Endothelial cell (in vitro differentiated cells): ENCODE results near the gene MTCL1. TPM values are rescaled to one million over a fixed set of nuclear protein-coding genes. Genes with fewer than 3 reads are reported as not detected.

Experiments used
- DNase-seq: peaks from one replicate; pipeline ENCODE4 v3.0.0; 2021; ENCODE audit warnings: low spot score
- H3K27ac Mint-ChIP-seq: one replicate; pipeline ENCODE4 v1.8.0; 2021; ENCODE audit warnings: mixed read lengths, inconsistent platforms; ENCODE audit not compliant: unreplicated experiment
- H3K27me3 Mint-ChIP-seq: one replicate; pipeline ENCODE4 v1.8.0; 2021; ENCODE audit warnings: mild to moderate bottlenecking, moderate library complexity, mixed read lengths, inconsistent platforms; ENCODE audit not compliant: unreplicated experiment
- H3K36me3 Mint-ChIP-seq: one replicate; pipeline ENCODE4 v1.8.0; 2021; ENCODE audit warnings: mild to moderate bottlenecking, low read depth, mixed read lengths, inconsistent platforms; ENCODE audit not compliant: unreplicated experiment
- H3K4me1 Mint-ChIP-seq: one replicate; pipeline ENCODE4 v1.8.0; 2021; ENCODE audit warnings: mild to moderate bottlenecking, mixed read lengths, inconsistent platforms; ENCODE audit not compliant: unreplicated experiment
- H3K4me3 Mint-ChIP-seq: one replicate; pipeline ENCODE4 v1.8.0; 2021; ENCODE audit warnings: mild to moderate bottlenecking, mixed read lengths, inconsistent platforms; ENCODE audit not compliant: unreplicated experiment
- H3K9me3 Mint-ChIP-seq: one replicate; pipeline ENCODE4 v1.8.0; 2021; ENCODE audit warnings: mixed read lengths, inconsistent platforms; ENCODE audit not compliant: unreplicated experiment
- CTCF ChIP-seq: fragments of 200-600 bp; sonication (generic); IDR thresholded peaks from one replicate; pipeline ENCODE4 v1.5.0; 2021; ENCODE audit warnings: antibody characterized with exemption; ENCODE audit not compliant: unreplicated experiment
- total RNA-seq: library from RNA; stranded (reverse); fragmentation: NEBNext Ultra II Directional; extraction: Animal tissue kit (Norgen Biotek cat#: 25700); gene quantifications from one replicate; pipeline ENCODE4 v1.2.1, GENCODE V29; 2021; ENCODE audit not compliant: unreplicated experiment

MTCL1 gene
- total RNA-seq, 1 donor from 2014 or later: 3.8 TPM

GRCh38 chr18:8675057-8675456 is 30.3 kb upstream of the MTCL1 start:
- TF ChIP-seq CTCF: no peak
- H3K4me3 Mint-ChIP-seq: no peak overlapping the region
- no peak for DNase-seq
- H3K4me1 Mint-ChIP-seq: no peaks in the 10 kb centered on the region
- H3K27ac Mint-ChIP-seq: no peak overlapping the region
- no peaks in the 10 kb centered on the region for H3K27me3 Mint-ChIP-seq
- no peaks in the 10 kb centered on the region for H3K9me3 Mint-ChIP-seq
- H3K36me3 Mint-ChIP-seq: no peaks in the 10 kb centered on the region

- H3K9me3 Mint-ChIP-seq: no peaks in the 10 kb centered on the region
- H3K27me3 Mint-ChIP-seq: no peaks in the 10 kb centered on the region
- no peak for TF ChIP-seq CTCF
- no peak for DNase-seq
- no peak overlapping the region for H3K27ac Mint-ChIP-seq
- no peaks in the 10 kb centered on the region for H3K36me3 Mint-ChIP-seq
- H3K4me1 Mint-ChIP-seq: no peaks in the 10 kb centered on the region
- H3K4me3 Mint-ChIP-seq: no peak overlapping the region
Observed at GRCh38 chr18:8681196-8681595, 24.2 kb upstream of the MTCL1 start.

DNA sequence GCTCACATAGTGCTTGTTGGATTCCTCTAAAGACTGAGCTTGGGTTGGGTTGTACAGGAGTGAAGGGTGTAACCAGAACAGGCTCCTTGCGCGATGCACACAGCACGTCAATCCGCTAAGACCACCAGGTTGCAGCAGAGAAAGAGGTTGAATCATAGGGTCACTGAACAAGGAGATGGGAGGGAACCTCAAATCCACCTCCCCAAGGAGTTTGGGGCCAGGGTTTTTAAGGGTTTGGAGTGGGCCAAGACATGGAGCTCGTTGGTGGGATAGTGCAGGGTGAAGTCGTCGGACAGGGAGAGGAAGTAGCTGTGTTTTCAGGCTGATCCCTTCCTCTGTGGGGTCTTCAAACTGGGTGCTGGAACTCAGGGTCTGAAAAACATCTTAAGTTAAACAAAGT is 20.8 kb upstream of the MTCL1 start:
- TF ChIP-seq CTCF: no peak
- Mint-ChIP-seq H3K27me3 (no peaks in the 10 kb centered on the region), H3K9me3 (no peaks in the 10 kb centered on the region), H3K4me3 (no peak overlapping the region), H3K4me1 (no peaks in the 10 kb centered on the region), H3K36me3 (no peaks in the 10 kb centered on the region), H3K27ac (no peak overlapping the region)
- DNase-seq: no peak

- Mint-ChIP-seq H3K4me3 (no peak overlapping the region), H3K36me3 (no peaks in the 10 kb centered on the region), H3K9me3 (no peaks in the 10 kb centered on the region), H3K27me3 (no peaks in the 10 kb centered on the region), H3K4me1 (no peaks in the 10 kb centered on the region), H3K27ac (no peak overlapping the region)
- DNase-seq: no peak
- TF ChIP-seq CTCF: no peak
Observed at GRCh38 chr18:8685141-8685913, 20.0 kb upstream of the MTCL1 start.

DNA sequence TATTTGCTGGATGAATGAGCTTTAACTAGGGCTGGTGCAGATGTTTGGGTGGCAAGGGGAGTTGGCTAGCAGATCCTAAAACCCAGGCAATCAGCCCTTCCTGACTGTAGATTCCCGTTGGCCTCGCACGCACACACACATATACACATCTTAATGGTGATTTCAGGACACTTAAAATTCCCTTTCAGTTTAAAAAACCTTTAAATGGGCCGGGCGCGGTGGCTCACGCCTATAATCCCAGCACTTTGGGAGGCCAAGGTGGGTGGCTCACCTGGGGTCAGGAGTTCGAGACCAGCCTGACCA is 19.5 kb upstream of the MTCL1 start:
- H3K27ac Mint-ChIP-seq: no peak overlapping the region
- no peak overlapping the region for H3K4me3 Mint-ChIP-seq
- H3K27me3 Mint-ChIP-seq: no peaks in the 10 kb centered on the region
- H3K36me3 Mint-ChIP-seq: no peaks in the 10 kb centered on the region
- TF ChIP-seq CTCF: no peak
- H3K4me1 Mint-ChIP-seq: no peaks in the 10 kb centered on the region
- H3K9me3 Mint-ChIP-seq: no peaks in the 10 kb centered on the region
- no peak for DNase-seq
